B cell (primary cell): Measurements from ENCODE around the gene RETREG2. TPM values are rescaled to one million over a fixed set of nuclear protein-coding genes. Genes with fewer than 3 reads are reported as not detected.

Experiments used
- ATAC-seq: fragments of 200-7000 bp; cut with Tn5 transposase; one replicate; pipeline ENCODE4 v1.10.0; 2021; ENCODE audit warnings: low read depth, mild to moderate bottlenecking, moderate number of reproducible peaks, moderate library complexity
- CTCF ChIA-PET: fragments of 350-600 bp; sonication (Branson Sonifier 250); formaldehyde crosslinking; loops from one replicate; lab custom pipeline; 2021; ENCODE audit warnings: antibody characterized with exemption, inconsistent platforms; lab: Charles Lee
- POLR2A ChIA-PET: fragments of 350-600 bp; sonication (Branson Sonifier 250); formaldehyde crosslinking; loops from one replicate; lab custom pipeline; 2021; ENCODE audit warnings: antibody characterized with exemption; lab: Charles Lee
- DNase-seq: peaks from one replicate; pipeline ENCODE4 v3.0.0; 2013
- H2AFZ ChIP-seq: 2 replicates; pipeline ENCODE4 v1.6.1; 2012; ENCODE audit warnings: mild to moderate bottlenecking, low read depth, low read length; ENCODE audit not compliant: insufficient read depth, poor library complexity, severe bottlenecking
- H3K27ac ChIP-seq, 2 donors: 1 replicate in 1 of 2; 2 replicates in 1 of 2; pipeline ENCODE4 v1.5.1; 2012 to 2013; ENCODE audit warnings: low read length in 2 of 2, mild to moderate bottlenecking in 2 of 2, moderate library complexity in 1 of 2
- H3K27me3 ChIP-seq, 4 experiments: fragments of 200-600 bp in 1 of 4; sonication (generic) in 1 of 4; replicated peaks in 1 of 4; 1 replicate in 2 of 4; 2 replicates in 2 of 4; pipeline versions ENCODE4 v1.6.1 to v1.7.0; 2013 to 2016; ENCODE audit warnings: low read length in 3 of 4, mild to moderate bottlenecking in 2 of 4, mixed read lengths in 1 of 4, moderate library complexity in 1 of 4; ENCODE audit not compliant: insufficient read depth in 4 of 4, control insufficient read depth in 3 of 4; ENCODE audit errors: control extremely low read depth in 1 of 4
- H3K36me3 ChIP-seq, 2 experiments: replicated peaks in 1 of 2; 1 replicate in 1 of 2; 2 replicates in 1 of 2; pipeline versions ENCODE4 v1.6.1 to v1.7.1; 2013; ENCODE audit warnings: low read length in 1 of 2; ENCODE audit not compliant: insufficient read depth in 2 of 2, control insufficient read depth in 1 of 2; ENCODE audit errors: control extremely low read depth in 1 of 2, extremely low read depth in 1 of 2
- H3K4me1 ChIP-seq, 2 donors: fragments of 200-600 bp in 1 of 2; sonication (generic) in 1 of 2; 1 replicate in 1 of 2; 2 replicates in 1 of 2; pipeline versions ENCODE4 v1.5.1 to v1.6.1; 2013 to 2017; ENCODE audit warnings: low read length in 2 of 2; ENCODE audit not compliant: control insufficient read depth in 2 of 2, insufficient read depth in 2 of 2
- H3K4me2 ChIP-seq: replicated peaks from 2 replicates; pipeline ENCODE3; 2012; ENCODE audit warnings: mild to moderate bottlenecking, low read depth, low read length; ENCODE audit not compliant: poor library complexity, severe bottlenecking
- H3K4me3 ChIP-seq, 5 experiments: fragments of 200-600 bp in 1 of 5; sonication (generic) in 1 of 5; 1 replicate in 3 of 5; 2 replicates in 2 of 5; pipeline versions ENCODE4 v1.5.1 to v1.7.0; 2011 to 2016; ENCODE audit warnings: low read length in 4 of 5, mild to moderate bottlenecking in 4 of 5, low read depth in 2 of 5, control low read depth in 1 of 5, moderate library complexity in 1 of 5; ENCODE audit not compliant: insufficient read depth in 1 of 5; ENCODE audit errors: control extremely low read depth in 1 of 5, extremely low read depth in 1 of 5
- H3K79me2 ChIP-seq: fragments of 200-600 bp; sonication (generic); one replicate; pipeline ENCODE4 v1.6.0; 2016; ENCODE audit warnings: low read length; ENCODE audit not compliant: control insufficient read depth, insufficient read depth
- H3K9ac ChIP-seq: fragments of 200-600 bp; sonication (generic); 2 replicates; pipeline ENCODE4 v1.6.1; 2017; ENCODE audit warnings: mild to moderate bottlenecking, low read length, moderate library complexity
- H3K9me3 ChIP-seq, 3 donors: one replicate each; pipeline versions ENCODE4 v1.6.1 to v1.7.1; 2013; ENCODE audit warnings: low read length in 2 of 3; ENCODE audit not compliant: control insufficient read depth in 2 of 3, insufficient read depth in 1 of 3; ENCODE audit errors: control extremely low read depth in 1 of 3
- H4K20me1 ChIP-seq: 2 replicates; pipeline ENCODE4 v1.6.0; 2012; ENCODE audit warnings: mild to moderate bottlenecking, low read length; ENCODE audit not compliant: insufficient read depth, control insufficient read depth, poor library complexity, severe bottlenecking
- H3K27ac Mint-ChIP-seq: one replicate; pipeline ENCODE4 v1.8.0; 2021; ENCODE audit warnings: mixed read lengths
- H3K27me3 Mint-ChIP-seq: one replicate; pipeline ENCODE4 v1.8.0; 2021; ENCODE audit warnings: mixed read lengths
- H3K4me1 Mint-ChIP-seq: one replicate; pipeline ENCODE4 v1.8.0; 2021; ENCODE audit warnings: mixed read lengths
- H3K4me3 Mint-ChIP-seq: one replicate; pipeline ENCODE4 v1.8.0; 2021; ENCODE audit warnings: mixed read lengths
- H3K9me3 Mint-ChIP-seq: one replicate; pipeline ENCODE4 v1.8.0; 2022; ENCODE audit warnings: mixed read lengths; ENCODE audit not compliant: insufficient read depth
- CTCF ChIP-seq: fragments of 200-600 bp; IDR thresholded peaks from one replicate; pipeline ENCODE4 v1.8.0; 2022; ENCODE audit warnings: antibody characterized with exemption, mild to moderate bottlenecking
- EZH2 ChIP-seq: IDR thresholded peaks from 2 replicates; pipeline ENCODE4 v1.6.1; 2012; ENCODE audit warnings: borderline replicate concordance, low read depth, mild to moderate bottlenecking, moderate library complexity, low read length; ENCODE audit not compliant: insufficient read depth, poor library complexity, severe bottlenecking
- WGBS: methylation state at CpG from one replicate; pipeline ENCODE4 v1.1.5; 2013; ENCODE audit warnings: missing lambda C conversion rate; ENCODE audit not compliant: insufficient coverage; 5-methylcytosine and 5-hydroxymethylcytosine counted together
- intact Hi-C: fragments of 100-400 bp; cut with micrococcal nuclease; formaldehyde crosslinking; loops from one replicate; pipeline ENCODE4 v1.10.0; 2022
- polyA plus RNA-seq: library from polyadenylated mRNA; depleted of rRNA; stranded (reverse); fragments of >200 nt; gene quantifications from 2 replicates; pipeline ENCODE4 v1.2.3, GENCODE V29; 2012
- total RNA-seq, 2 donors: library from RNA; stranded (reverse); fragments of 120-200 nt in 1 of 2; gene quantifications; 1 replicate in 1 of 2; 2 replicates in 1 of 2; pipeline versions ENCODE4 v1.2.3 to v1.2.4, GENCODE V29; 2013 to 2022

RETREG2 gene
- total and polyA plus RNA-seq, 2 donors (not counting 1 experiment from before 2014, with no cell fraction given): 46.7 to 102 TPM

- ATAC-seq: no peak
- peaks cover 3 to 8% of the 10 kb centered on the region in 2 experiments for H3K36me3 ChIP-seq
- H3K4me3 Mint-ChIP-seq: no peak overlapping the region
- ChIA-PET POLR2A (no interaction called here), CTCF (interaction anchor here (1.0 to 7.3 kb wide), 5 partner anchors 38 to 65 kb away, joined by 3 to 65 read pairs (median 5); partner anchors contain the start of genes DNAJB2, NHEJ1 and TUBA4A)
- intact Hi-C loops: no loop called here
- H3K9me3 ChIP-seq: no peaks in the 10 kb centered on the region
- no peak overlapping the region for H3K4me2 ChIP-seq
- peaks cover 15 to 23% of the 10 kb centered on the region in 2 donors for H3K4me1 ChIP-seq
- no peaks in the 10 kb centered on the region for H3K27me3 Mint-ChIP-seq
- H2AFZ ChIP-seq: no peak overlapping the region
- no peaks in the 10 kb centered on the region for H3K79me2 ChIP-seq
- DNase-seq: no peak
- peaks cover under 1% of the 10 kb centered on the region for H4K20me1 ChIP-seq
- no peak overlapping the region for H3K27ac Mint-ChIP-seq
- 97% methylated on average over 12 of the region's 15 CpGs for WGBS
- H3K27ac ChIP-seq: no peak overlapping the region
- H3K9ac ChIP-seq: no peak overlapping the region
- H3K4me1 Mint-ChIP-seq: peaks cover 23% of the 10 kb centered on the region
- TF ChIP-seq CTCF: no peak
- TF ChIP-seq EZH2: no peak
- no peaks in the 10 kb centered on the region for H3K9me3 Mint-ChIP-seq
- H3K27me3 ChIP-seq: no peaks in the 10 kb centered on the region
- no peak overlapping the region for H3K4me3 ChIP-seq
These were observed 36.1 kb downstream of the RETREG2 start for GRCh38 chr2:219214141-219214540.

- ATAC-seq (no peak), DNase-seq (no peak)
- Histone ChIP-seq H3K27ac (no peak overlapping the region), H3K4me3 (no peak overlapping the region), H3K27me3 (no peaks in the 10 kb centered on the region), H3K9me3 (no peaks in the 10 kb centered on the region), H4K20me1 (peaks cover 7% of the 10 kb centered on the region), H3K4me1 (peaks cover 20 to 29% of the 10 kb centered on the region in 2 donors), H3K4me2 (no peak overlapping the region), H3K9ac (no peak overlapping the region), H3K36me3 (peaks cover 0 to 6% of the 10 kb centered on the region in 2 experiments), H3K79me2 (no peaks in the 10 kb centered on the region), H2AFZ (no peak overlapping the region)
- ChIA-PET POLR2A (interaction anchor here (0.6 kb wide), 1 partner anchor 37 kb away, joined by 4 read pairs; no protein-coding TSS in a partner anchor), CTCF (interaction anchor here (1.1 to 7.3 kb wide), 4 partner anchors 12 to 57 kb away, joined by 5 to 65 read pairs (median 5); partner anchors contain the start of genes NHEJ1 and TUBA4A)
- intact Hi-C loops: no loop called here
- Mint-ChIP-seq H3K27me3 (no peaks in the 10 kb centered on the region), H3K4me1 (peaks cover 26% of the 10 kb centered on the region), H3K4me3 (no peak overlapping the region), H3K9me3 (no peaks in the 10 kb centered on the region), H3K27ac (no peak overlapping the region)
- TF ChIP-seq CTCF: no peak
- TF ChIP-seq EZH2: no peak
- WGBS: 94% methylated on average over 3 of the region's 6 CpGs
These were observed 36.7 kb downstream of the RETREG2 start for GRCh38 chr2:219214786-219215185.
